Sigmoid colon (tissue), 7 donors: ENCODE measurements around the gene KCNT1. TPM values are rescaled to one million over a fixed set of nuclear protein-coding genes. Genes with fewer than 3 reads are reported as not detected.

ENCODE experiments used
- DNase-seq: peaks from one replicate; pipeline ENCODE4 v3.0.0-alpha.2; 2019
- H3K27ac ChIP-seq, 4 donors: fragments of 200-600 bp; sonication (generic); one replicate each; pipeline ENCODE4 v1.5.1; 2016 to 2019; ENCODE audit warnings: mild to moderate bottlenecking in 1 of 4
- H3K27me3 ChIP-seq, 3 donors: fragments of 200-600 bp; sonication (generic); one replicate each; pipeline ENCODE4 v1.5.1; 2019; ENCODE audit warnings: mild to moderate bottlenecking in 1 of 3
- H3K36me3 ChIP-seq, 4 donors: fragments of 200-600 bp; sonication (generic); one replicate each; pipeline ENCODE4 v1.5.1; 2016 to 2019
- H3K4me1 ChIP-seq, 4 donors: fragments of 200-600 bp; sonication (generic); one replicate each; pipeline ENCODE4 v1.5.1; 2017 to 2019
- H3K4me3 ChIP-seq, 4 donors: fragments of 200-600 bp; sonication (generic); one replicate each; pipeline ENCODE4 v1.5.1; 2017 to 2019; ENCODE audit warnings: mild to moderate bottlenecking in 2 of 4, moderate library complexity in 1 of 4
- H3K9me3 ChIP-seq, 4 donors: fragments of 200-600 bp in 3 of 4; sonication (generic) in 3 of 4; one replicate each; pipeline versions ENCODE4 v1.5.1 to v1.6.1; 2013 to 2019
- EP300 ChIP-seq, 4 donors: sonication (generic); formaldehyde crosslinking; IDR thresholded peaks; one replicate each; pipeline ENCODE4 v1.6.1; 2017; ENCODE audit warnings: antibody characterized with exemption in 4 of 4
- POLR2A ChIP-seq, 2 donors: fragments of 450-650 bp; IDR thresholded peaks; one replicate each; pipeline ENCODE4 v1.6.1; 2016; ENCODE audit warnings: antibody characterized with exemption in 2 of 2, mild to moderate bottlenecking in 2 of 2, moderate library complexity in 2 of 2
- POLR2AphosphoS5 ChIP-seq, 4 donors: sonication (generic); formaldehyde crosslinking; IDR thresholded peaks; one replicate each; pipeline ENCODE4 v1.6.1; 2017; ENCODE audit warnings: antibody characterized with exemption in 4 of 4
- WGBS, 2 donors: extraction: QIAGEN DNeasy Blood & Tissue Kit; methylation state at CpG; one replicate each; pipeline ENCODE4 v1.1.7; 2013; 5-methylcytosine and 5-hydroxymethylcytosine counted together
- intact Hi-C: fragments of 100-400 bp; cut with DNase I; formaldehyde crosslinking; loops from one replicate; pipeline ENCODE4 v1.15.1; 2023
- polyA plus RNA-seq, 3 donors: library from polyadenylated mRNA; stranded (reverse); fragments of 200-250 nt; gene quantifications; one replicate each; pipeline ENCODE4 v1.2.3, GENCODE V29; 2013
- total RNA-seq, 4 donors: library from RNA; depleted of rRNA; stranded (reverse); fragments of >200 nt; gene quantifications; one replicate each; pipeline ENCODE4 v1.1.0, GENCODE V29; 2016
- TF ChIP-seq, protein P1 (sequence below), 4 experiments: fragments of 450-650 bp in 3 of 4; fragments of 200-600 bp in 1 of 4; IDR thresholded peaks; one replicate each; pipeline ENCODE4 v1.5.1; 2016 to 2019; ENCODE audit warnings: antibody characterized with exemption in 4 of 4, mild to moderate bottlenecking in 3 of 4, moderate library complexity in 2 of 4
- donor health status: healthy with polysubstance abuse.
- donor health status: Bipolar disorder and iron deficiency.
- donor health status: healthy.

Gene KCNT1
- total and polyA plus RNA-seq, 7 donors = 0.23 to 0.95 (median 0.32) TPM; not detected in 3

DNA sequence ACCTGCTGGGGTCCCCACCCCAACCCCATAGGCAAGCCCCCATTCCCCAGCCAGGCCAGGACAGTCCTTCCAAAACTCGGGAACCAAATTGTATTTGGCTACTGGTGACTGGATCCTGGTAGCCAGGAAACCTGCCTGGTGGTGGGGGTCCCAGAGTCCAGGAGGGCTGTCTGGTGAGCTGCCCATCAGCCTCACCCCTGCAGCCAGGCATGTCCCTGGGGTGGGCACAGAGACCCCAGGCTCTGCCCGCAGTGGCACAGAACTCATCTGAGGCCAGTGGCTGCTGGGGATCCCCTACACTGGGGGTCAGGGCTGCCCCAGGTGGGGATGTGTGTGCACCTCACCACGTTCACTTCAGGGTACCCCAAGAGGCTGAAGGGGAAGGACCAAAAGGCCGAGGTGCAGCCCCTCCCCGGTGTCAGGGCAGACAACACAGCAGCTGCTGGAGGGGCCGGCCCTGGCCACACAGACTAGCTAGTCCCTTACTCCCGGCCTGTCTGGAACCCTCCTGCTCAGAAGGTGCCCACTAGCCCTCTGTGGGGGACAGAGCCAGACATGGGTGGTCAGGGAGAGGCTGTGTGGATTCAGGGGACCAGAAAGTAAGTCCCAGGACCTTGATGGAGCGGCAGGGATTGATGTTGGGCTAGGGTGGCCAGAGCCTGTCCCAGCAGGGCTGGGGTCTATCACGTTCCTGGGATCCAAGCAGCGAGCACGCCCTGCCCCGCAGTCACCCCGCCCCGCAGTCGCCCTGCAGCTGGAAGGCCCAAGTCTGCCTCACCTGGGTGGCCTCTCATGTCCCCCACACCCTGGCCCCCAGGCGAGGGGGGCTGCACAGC lies 91.5 kb downstream of the KCNT1 start:
- 77 to 83% methylated on average over 16 of the region's 16 CpGs for WGBS, 2 donors
- Histone ChIP-seq H3K4me1 (no peaks in the 10 kb centered on the region), H3K36me3 (no peaks in the 10 kb centered on the region), H3K27ac (no peak overlapping the region), H3K27me3 (no peaks in the 10 kb centered on the region), H3K9me3 (no peaks in the 10 kb centered on the region), H3K4me3 (no peak overlapping the region)
- no peak for DNase-seq
- no peak for TF ChIP-seq POLR2AphosphoS5 (IDR thresholded peaks at IDR 0.05)
- TF ChIP-seq, protein P1, sequence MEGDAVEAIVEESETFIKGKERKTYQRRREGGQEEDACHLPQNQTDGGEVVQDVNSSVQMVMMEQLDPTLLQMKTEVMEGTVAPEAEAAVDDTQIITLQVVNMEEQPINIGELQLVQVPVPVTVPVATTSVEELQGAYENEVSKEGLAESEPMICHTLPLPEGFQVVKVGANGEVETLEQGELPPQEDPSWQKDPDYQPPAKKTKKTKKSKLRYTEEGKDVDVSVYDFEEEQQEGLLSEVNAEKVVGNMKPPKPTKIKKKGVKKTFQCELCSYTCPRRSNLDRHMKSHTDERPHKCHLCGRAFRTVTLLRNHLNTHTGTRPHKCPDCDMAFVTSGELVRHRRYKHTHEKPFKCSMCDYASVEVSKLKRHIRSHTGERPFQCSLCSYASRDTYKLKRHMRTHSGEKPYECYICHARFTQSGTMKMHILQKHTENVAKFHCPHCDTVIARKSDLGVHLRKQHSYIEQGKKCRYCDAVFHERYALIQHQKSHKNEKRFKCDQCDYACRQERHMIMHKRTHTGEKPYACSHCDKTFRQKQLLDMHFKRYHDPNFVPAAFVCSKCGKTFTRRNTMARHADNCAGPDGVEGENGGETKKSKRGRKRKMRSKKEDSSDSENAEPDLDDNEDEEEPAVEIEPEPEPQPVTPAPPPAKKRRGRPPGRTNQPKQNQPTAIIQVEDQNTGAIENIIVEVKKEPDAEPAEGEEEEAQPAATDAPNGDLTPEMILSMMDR (IDR thresholded peaks at IDR 0.05) = no peak
- TF ChIP-seq EP300 (IDR thresholded peaks at IDR 0.05) = no peak
- TF ChIP-seq POLR2A (IDR thresholded peaks at IDR 0.05) = no peak
- intact Hi-C loops = no loop called here

GRCh38 chr9:135794057-135794335 lies 92.0 kb downstream of the KCNT1 start:
- Histone ChIP-seq H3K4me3 (no peak overlapping the region), H3K27me3 (no peaks in the 10 kb centered on the region), H3K36me3 (no peaks in the 10 kb centered on the region), H3K9me3 (no peaks in the 10 kb centered on the region), H3K4me1 (no peaks in the 10 kb centered on the region), H3K27ac (no peak overlapping the region)
- DNase-seq = no peak
- intact Hi-C loops = no loop called here
- TF ChIP-seq, protein P1 (IDR thresholded peaks at IDR 0.05) = no peak
- TF ChIP-seq POLR2AphosphoS5 (IDR thresholded peaks at IDR 0.05) (no peak), EP300 (IDR thresholded peaks at IDR 0.05) (no peak), POLR2A (IDR thresholded peaks at IDR 0.05) (no peak)
- 76 to 86% methylated on average over 7 of the region's 7 CpGs for WGBS, 2 donors

DNA sequence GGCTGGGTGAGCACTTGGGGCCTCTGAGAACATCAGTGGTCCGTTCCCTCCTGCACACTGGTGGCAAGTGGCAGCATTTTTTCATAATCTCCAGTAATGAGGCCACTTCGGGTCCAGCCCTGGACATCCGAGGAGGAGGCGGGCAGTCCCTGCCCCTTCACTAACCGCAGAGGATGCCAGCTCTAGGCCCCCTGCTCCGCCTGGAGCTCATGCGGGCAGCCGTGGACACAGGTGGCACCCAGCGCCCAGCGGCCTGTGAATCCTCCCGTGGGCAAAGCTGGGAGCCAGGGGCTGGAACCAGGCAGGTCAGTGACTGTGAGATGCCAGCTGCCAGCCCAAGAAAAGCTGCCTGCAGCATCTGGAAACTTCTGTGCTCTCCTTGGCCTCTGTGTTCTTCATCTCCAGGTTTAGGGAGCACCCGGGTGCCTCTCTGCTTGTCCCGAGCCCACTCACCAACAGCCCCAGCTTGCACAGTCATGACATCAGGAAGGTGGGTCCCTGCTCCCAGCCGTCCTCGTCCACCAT lies 92.4 kb downstream of the KCNT1 start:
- H3K9me3 ChIP-seq = no peaks in the 10 kb centered on the region
- H3K4me1 ChIP-seq = no peaks in the 10 kb centered on the region
- 78 to 87% methylated on average over 15 of the region's 15 CpGs for WGBS, 2 donors
- TF ChIP-seq POLR2AphosphoS5 (IDR thresholded peaks at IDR 0.05) = no peak
- no peak for TF ChIP-seq EP300 (IDR thresholded peaks at IDR 0.05)
- TF ChIP-seq, protein P1 (IDR thresholded peaks at IDR 0.05) = no peak
- no peak for TF ChIP-seq POLR2A (IDR thresholded peaks at IDR 0.05)
- H3K4me3 ChIP-seq = no peak overlapping the region
- no peaks in the 10 kb centered on the region for H3K27me3 ChIP-seq
- H3K36me3 ChIP-seq = no peaks in the 10 kb centered on the region
- intact Hi-C loops = no loop called here
- no peak overlapping the region for H3K27ac ChIP-seq
- DNase-seq = no peak

DNA sequence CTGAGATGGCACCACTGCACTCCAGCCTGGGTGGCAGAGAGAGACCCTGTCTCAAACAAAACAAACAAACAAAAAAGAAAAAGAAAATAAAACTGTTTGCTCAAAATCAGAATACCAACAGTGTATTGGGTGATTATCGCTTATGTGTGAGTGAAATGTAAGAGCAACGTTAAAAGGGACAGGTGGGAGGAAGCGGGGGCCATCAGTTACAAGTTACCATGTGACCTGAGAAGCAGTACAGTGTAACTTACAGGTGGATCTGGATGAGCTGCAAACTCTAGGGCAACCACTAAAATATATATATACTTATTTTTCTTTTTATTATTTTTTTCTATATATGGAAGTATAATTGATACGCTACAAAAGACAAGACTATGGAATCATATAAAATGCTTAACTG lies 93.4 kb downstream of the KCNT1 start:
- TF ChIP-seq EP300 (IDR thresholded peaks at IDR 0.05) = no peak
- TF ChIP-seq POLR2AphosphoS5 (IDR thresholded peaks at IDR 0.05) = no peak
- TF ChIP-seq, protein P1 (IDR thresholded peaks at IDR 0.05) = no peak
- no peak for TF ChIP-seq POLR2A (IDR thresholded peaks at IDR 0.05)
- intact Hi-C loops = no loop called here
- WGBS, 2 donors = 72 to 80% methylated on average over 4 of the region's 4 CpGs
- Histone ChIP-seq H3K4me3 (no peak overlapping the region), H3K4me1 (no peaks in the 10 kb centered on the region), H3K27ac (no peak overlapping the region), H3K27me3 (no peaks in the 10 kb centered on the region), H3K9me3 (no peaks in the 10 kb centered on the region), H3K36me3 (no peaks in the 10 kb centered on the region)
- DNase-seq = no peak
